ENCODE measurements around the gene PIP. TPM values are rescaled to one million over a fixed set of nuclear protein-coding genes. Genes with fewer than 3 reads are reported as not detected.
"Not testable (repeated sequence)": the region's sequence is repeated elsewhere in the genome, so short reads cannot be mapped to it uniquely, and the experiment has no call there.

Gene PIP
- total RNA-seq, result 12.6 TPM
- long read RNA-seq, partial matches to known transcripts, result 0 of 2 reads
- long read RNA-seq, other reads (novel, unspliced or antisense), result 1 of 2 reads

- Histone ChIP-seq H3K4me1 (no peaks in the 10 kb centered on the region), H3K27me3 (ENCODE audit: low read depth) (no peaks in the 10 kb centered on the region), H3K36me3 (no peaks in the 10 kb centered on the region), H3K4me3 (no peak within 1 kb of the TSS), H3K9me3 (no peaks in the 10 kb centered on the region), H3K27ac (no peak within 1 kb of the TSS)
- TF ChIP-seq CTCF (IDR thresholded peaks at IDR 0.05), result no peak
- DNase-seq (no peak), ATAC-seq (no peak)
- intact Hi-C loops (cut with DNase I), result no loop called here
Measured at GRCh38 chr7:143131781-143132180, at the start of gene PIP. PIP (plus strand) TSS chr7:143132077; CDS start chr7:143132117, 40 bp downstream.

- DNase-seq, result no peak
- H3K4me1 ChIP-seq, result no peaks in the 10 kb centered on the region
- H3K27ac ChIP-seq, result no peak overlapping the region
- no peak overlapping the region for H3K4me3 ChIP-seq
- no peak for ATAC-seq
- no peaks in the 10 kb centered on the region for H3K36me3 ChIP-seq
- H3K27me3 ChIP-seq (ENCODE audit: low read depth), result no peaks in the 10 kb centered on the region
- intact Hi-C loops (cut with DNase I), result no loop called here
- no peak for TF ChIP-seq CTCF (IDR thresholded peaks at IDR 0.05)
- no peaks in the 10 kb centered on the region for H3K9me3 ChIP-seq
Measured at GRCh38 chr7:143085109-143085508, 46.8 kb upstream of the PIP start.

GRCh38 chr7:143085610-143086009 is 46.3 kb upstream of the PIP start:
- H3K9me3 ChIP-seq; intact Hi-C loops (cut with DNase I); H3K36me3 ChIP-seq; H3K27me3 ChIP-seq (ENCODE audit: low read depth); H3K27ac ChIP-seq; H3K4me3 ChIP-seq; DNase-seq; ATAC-seq; H3K4me1 ChIP-seq: not testable (repeated sequence)

- intact Hi-C loops (cut with DNase I); H3K27me3 ChIP-seq (ENCODE audit: low read depth); DNase-seq; ATAC-seq; H3K36me3 ChIP-seq; H3K27ac ChIP-seq; H3K4me3 ChIP-seq; H3K9me3 ChIP-seq; H3K4me1 ChIP-seq: not testable (repeated sequence)
Measured at GRCh38 chr7:143088549-143089231, 43.2 kb upstream of the PIP start.

GRCh38 chr7:143096146-143096545 is 35.7 kb upstream of the PIP start:
- intact Hi-C loops (cut with DNase I), result no loop called here
- no peak for DNase-seq
- no peak overlapping the region for H3K27ac ChIP-seq

GRCh38 chr7:143099579-143099978 is 32.3 kb upstream of the PIP start:
- ATAC-seq; H3K4me1 ChIP-seq; H3K27ac ChIP-seq; intact Hi-C loops (cut with DNase I); DNase-seq; H3K4me3 ChIP-seq; H3K27me3 ChIP-seq (ENCODE audit: low read depth); H3K36me3 ChIP-seq: not testable (repeated sequence)
- peaks cover 28% of the 10 kb centered on the region for H3K9me3 ChIP-seq

More at GRCh38 chr7:143096146-143096545, 35.7 kb upstream of the PIP start:
- ATAC-seq, result no peak
- no peak for TF ChIP-seq CTCF (IDR thresholded peaks at IDR 0.05)
- H3K9me3 ChIP-seq, result peaks cover 22% of the 10 kb centered on the region
- no peaks in the 10 kb centered on the region for H3K4me1 ChIP-seq
- no peak overlapping the region for H3K4me3 ChIP-seq
- H3K36me3 ChIP-seq, result no peaks in the 10 kb centered on the region
- H3K27me3 ChIP-seq (ENCODE audit: low read depth), result no peaks in the 10 kb centered on the region

- ATAC-seq (no peak), DNase-seq (no peak)
- peaks cover 7% of the 10 kb centered on the region for H3K9me3 ChIP-seq
- no peaks in the 10 kb centered on the region for H3K27me3 ChIP-seq (ENCODE audit: low read depth)
- no peak overlapping the region for H3K27ac ChIP-seq
- no peaks in the 10 kb centered on the region for H3K4me1 ChIP-seq
- no peak overlapping the region for H3K4me3 ChIP-seq
- intact Hi-C loops (cut with DNase I), result no loop called here
- TF ChIP-seq CTCF (IDR thresholded peaks at IDR 0.05), result no peak
- H3K36me3 ChIP-seq, result no peaks in the 10 kb centered on the region
Measured at GRCh38 chr7:143104759-143105158, 27.1 kb upstream of the PIP start.

- H3K9me3 ChIP-seq; ATAC-seq; H3K36me3 ChIP-seq; H3K27ac ChIP-seq; H3K4me1 ChIP-seq; intact Hi-C loops (cut with DNase I); H3K4me3 ChIP-seq; DNase-seq; H3K27me3 ChIP-seq (ENCODE audit: low read depth): not testable (repeated sequence)
Measured at GRCh38 chr7:143108019-143108418, 23.9 kb upstream of the PIP start.

Measured in lower lobe of right lung (tissue), 2 donors.